IPS DF 4.7 (cell line): ENCODE results near the gene EXD2.
A peak's percentile ranks its signal among the peaks of the same experiment; 100 is the strongest.
"Not testable (repeated sequence)": the region's sequence is repeated elsewhere in the genome, so short reads cannot be mapped to it uniquely, and the experiment has no call there.

Experiments
- DNase-seq: peaks from one replicate; pipeline ENCODE4 v3.0.0-alpha.2; 2013; ENCODE audit warnings: low spot score; ENCODE audit errors: extremely low read depth

EXD2 gene, protein sequence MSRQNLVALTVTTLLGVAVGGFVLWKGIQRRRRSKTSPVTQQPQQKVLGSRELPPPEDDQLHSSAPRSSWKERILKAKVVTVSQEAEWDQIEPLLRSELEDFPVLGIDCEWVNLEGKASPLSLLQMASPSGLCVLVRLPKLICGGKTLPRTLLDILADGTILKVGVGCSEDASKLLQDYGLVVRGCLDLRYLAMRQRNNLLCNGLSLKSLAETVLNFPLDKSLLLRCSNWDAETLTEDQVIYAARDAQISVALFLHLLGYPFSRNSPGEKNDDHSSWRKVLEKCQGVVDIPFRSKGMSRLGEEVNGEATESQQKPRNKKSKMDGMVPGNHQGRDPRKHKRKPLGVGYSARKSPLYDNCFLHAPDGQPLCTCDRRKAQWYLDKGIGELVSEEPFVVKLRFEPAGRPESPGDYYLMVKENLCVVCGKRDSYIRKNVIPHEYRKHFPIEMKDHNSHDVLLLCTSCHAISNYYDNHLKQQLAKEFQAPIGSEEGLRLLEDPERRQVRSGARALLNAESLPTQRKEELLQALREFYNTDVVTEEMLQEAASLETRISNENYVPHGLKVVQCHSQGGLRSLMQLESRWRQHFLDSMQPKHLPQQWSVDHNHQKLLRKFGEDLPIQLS

DNA sequence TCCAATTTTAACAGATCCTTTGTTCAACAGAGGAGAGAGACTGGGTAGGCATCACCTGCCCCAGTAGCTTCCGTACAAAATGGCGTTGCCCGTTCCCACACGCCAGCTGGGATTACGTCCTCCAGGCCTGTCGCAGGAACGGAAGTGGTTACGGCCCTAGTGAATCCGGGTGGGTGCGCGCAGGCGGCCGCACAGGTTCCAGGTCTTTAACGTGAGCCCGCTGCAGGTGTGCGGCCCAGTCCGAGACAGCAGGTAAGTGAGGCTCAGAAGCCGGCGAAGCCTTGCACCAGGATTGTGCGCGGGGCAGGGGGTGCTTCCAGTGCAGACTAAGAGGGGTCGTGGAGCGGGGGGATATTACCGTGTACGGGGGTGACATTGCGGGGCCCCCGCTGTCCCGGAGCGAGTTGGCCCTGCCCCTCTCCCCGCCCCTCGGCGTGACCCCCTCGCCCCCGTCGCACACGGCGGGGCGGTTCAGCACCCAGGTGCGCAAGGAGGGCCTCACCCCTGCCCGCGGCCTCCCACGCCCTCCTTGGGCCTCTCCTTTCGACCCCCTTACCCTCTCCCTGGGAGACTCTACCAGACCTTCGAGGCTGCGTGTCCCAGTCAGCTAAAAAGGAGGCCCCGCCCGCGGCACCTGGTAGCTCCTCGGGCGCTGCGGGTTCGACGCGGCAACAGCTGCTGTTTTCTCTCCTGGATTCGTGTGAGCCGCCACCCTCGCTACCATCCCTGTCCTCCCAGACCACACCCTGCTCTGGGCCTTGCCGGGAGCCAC, at the start of gene EXD2:
Gene EXD2 (plus strand): TSS at position 159 of the 772 bp plus-strand sequence. CDS start 17,973 bp downstream, outside the sequence.
- peak; percentile 86 for DNase-seq

DNA sequence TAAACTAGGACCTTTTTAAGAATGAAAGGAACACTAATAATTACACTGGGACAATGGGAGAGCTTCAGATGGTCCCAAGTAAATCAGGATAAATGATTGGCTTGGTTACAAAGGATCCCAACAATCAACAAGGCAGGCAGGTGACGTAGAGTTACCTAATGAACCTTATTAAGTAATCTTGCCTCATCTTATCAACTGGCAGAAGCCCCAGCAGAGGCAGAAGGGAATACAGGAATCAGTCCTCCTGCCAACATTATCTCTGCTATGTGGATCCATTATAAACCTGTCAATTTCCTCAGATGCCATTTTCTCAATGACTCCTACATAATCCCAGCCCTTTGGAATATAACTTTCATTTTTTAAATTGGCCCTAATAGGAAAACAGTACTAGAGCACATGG, 49.7 kb upstream of the EXD2 start:
- no peak for DNase-seq

DNA sequence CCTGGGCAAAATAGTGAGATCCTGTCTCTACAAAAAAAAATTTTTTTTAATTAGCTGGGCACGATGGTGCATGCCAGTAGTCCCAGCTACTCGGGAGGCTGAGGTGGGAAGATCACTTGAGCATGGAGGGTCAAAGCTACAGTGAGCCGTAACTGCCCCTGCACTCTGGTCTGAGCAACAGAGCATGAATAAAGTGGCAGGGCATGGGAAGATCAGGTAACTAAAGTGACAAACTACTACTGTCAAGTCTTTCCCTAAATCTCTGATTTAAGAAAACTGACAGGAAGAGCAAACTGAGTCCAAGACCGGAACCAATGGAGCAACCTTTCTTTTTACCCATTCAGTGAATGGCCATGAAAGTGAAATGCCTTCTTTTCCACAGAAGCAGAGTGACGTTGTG, 49.2 kb upstream of the EXD2 start:
- no peak for DNase-seq

DNA sequence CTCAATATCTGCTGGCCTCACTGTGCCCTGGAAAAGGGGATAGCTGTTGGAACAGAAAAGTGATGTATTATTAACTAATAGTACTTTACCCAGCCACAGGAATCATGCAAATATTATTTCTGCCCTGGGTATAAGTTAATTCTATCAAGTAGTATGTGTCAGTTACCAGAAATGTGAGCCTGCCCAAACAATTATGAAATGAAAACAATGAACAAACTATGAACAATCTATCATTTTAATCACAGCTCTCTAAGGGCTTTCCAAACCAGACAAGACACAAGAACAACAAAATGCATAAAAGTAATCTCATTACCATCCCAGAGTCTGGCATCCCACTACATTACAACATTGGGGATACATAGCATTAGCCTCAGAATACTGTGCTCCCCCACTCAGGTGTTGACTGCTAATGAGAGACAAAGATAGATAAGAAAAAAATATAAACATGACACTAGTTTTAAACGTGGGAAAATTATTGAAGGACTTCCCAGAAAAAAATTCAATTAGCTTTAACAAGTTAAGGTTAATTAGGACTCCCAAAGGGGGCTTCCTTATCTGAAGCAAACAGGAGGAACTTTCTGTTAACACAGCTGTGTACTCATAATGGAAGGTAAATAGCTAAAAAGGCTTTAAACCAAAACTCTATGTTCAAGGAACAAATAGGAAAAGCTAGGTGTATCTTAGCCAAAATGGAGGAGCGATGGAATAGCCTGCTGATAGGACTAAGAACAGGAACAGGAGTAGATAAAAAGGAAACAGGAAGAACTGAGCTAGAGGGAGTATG, 41.6 kb upstream of the EXD2 start:
- no peak for DNase-seq

DNA sequence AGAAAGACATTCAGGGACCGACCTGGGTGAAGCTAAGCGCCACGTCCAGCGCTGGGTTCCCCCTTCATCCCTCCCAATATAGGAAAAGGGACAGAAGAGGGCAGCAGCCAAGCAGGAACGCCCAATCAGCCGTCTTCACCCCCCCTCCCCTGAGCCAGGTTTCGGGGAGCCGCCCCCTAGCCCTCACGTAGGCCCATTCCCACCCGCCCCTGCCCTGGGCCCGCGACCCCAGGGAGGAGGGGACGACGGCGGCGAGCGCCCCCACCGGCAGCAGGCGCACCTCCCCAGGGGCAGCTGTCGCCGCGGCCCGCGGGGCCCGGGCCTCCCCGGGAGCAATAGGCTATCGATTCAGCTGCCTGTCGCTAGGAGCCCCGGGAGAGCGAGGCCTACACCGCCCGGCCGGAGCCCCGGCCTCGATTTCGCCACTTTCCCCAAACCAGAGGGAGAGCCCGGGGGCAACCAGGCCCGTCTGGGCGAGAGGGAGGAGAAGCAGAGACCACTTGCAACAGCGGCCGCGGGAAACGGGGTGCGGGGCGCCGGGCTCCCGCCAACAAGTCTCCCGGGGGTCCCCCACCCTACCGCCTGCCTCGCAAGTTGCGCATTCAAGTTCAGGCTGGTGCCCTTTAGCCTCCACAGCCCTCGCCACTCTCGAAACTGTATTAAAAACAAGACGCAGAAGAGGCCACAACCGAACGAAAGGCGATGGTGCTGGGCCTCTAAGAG, 39.7 kb upstream of the EXD2 start:
- DNase-seq, result no peak

DNA sequence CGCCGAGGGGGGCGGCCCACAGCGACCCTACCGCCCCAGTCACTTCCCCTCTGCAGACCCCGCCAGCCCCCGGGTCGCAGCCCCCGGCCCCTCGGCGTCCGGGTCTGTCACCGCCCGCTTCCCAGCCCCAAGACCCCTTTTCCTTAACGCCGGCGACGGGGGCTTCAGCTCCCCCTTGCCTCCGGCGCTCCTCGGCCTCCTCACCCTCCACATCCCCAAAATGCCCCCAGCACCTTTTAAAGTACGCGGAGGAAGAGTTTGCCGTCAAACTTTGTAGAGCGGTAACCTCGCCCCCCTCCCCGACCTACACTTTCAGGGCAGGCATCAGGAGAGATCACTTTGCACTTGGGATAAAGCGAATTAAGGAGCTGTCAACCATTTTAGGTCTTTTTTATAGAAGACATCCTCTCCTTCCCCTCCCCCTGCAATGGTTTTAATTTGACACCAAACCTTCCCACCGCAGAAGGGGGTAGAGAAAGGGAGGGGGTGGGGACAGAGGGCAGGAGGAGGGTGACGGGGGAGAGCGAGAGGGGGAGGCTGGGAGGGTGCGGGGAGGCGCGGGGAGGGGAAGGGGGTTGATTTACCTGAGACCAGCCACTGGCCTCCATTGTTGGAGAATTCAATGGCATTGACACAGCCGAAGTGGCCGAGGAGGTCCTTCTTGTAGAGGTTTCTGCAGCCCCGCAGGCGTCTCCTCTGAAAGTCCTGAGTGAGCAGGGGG, 39.0 kb upstream of the EXD2 start:
- DNase-seq, result no peak

DNA sequence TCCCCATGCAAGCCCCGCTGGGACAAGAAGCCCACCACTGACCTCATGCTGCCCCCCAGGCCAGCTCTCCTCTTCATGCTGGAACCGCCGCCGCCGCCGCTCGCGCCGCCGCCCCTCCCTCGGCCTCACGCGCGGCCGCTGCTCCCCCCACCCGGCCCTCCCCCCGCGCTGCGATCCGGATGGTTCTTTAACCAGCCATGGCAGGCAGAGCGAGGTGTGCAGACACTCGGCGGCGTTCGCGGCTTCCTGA, 38.5 kb upstream of the EXD2 start, which contains the start of gene DCAF5:
Gene DCAF5 (minus strand): TSS at position 218 of the 250 bp plus-strand sequence. CDS start 141 bp downstream, at position 77.
- no peak for DNase-seq

DNA sequence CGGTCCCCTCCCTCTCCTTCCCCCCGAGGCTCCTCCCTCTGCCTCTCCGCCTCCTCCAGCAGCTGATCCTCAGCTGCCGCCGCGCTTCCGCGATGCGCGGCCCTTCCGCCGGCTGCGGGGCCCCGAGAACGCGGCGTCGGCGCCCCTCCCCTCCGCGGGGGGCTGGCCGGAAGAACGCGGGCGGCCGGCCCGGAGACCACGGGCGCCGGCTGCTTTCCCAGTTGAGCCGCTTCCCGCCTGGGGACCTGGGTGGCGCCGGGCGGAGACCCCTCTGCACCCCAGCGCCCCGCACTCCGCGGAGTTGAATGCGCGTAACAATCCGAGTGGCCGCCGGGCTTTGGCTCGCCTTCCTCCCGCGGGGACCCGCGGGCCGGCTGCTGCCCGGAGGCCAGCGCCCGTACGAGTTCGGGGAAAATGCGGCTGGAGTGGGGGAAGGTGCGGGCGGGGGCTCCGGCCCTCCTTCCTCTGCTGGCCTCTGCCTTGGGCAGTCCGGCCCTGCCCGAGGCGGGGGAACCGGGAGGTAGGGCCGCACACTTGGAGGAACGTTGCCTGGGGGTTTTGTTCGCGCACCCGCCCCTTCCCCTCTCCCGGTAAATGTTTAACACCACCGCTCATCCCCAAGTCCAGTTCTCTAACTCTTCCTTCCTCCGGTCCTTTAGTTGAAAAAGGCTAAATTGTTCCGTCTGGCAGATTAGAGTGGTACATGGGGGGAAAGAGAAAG, 38.0 kb upstream of the EXD2 start:
- no peak for DNase-seq

DNA sequence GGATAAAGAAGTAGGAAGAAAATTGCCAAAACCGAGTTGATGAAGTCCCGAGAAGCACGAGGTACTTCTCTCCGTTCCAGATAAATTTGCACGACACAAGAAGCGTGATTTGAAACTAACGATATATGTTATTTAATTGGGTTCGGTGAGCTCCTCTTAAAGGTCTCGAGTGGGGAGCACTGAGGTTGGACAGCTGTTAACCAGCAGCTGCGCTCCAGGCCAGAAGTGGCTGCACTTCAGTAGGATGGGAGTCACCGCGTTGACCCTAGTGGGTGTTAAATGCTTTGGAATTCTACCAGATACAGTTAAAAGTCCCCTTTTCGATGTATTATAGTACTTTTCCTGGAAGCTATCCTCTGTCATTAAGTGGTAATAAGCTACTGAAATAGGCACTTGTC, 37.4 kb upstream of the EXD2 start:
- no peak for DNase-seq

DNA sequence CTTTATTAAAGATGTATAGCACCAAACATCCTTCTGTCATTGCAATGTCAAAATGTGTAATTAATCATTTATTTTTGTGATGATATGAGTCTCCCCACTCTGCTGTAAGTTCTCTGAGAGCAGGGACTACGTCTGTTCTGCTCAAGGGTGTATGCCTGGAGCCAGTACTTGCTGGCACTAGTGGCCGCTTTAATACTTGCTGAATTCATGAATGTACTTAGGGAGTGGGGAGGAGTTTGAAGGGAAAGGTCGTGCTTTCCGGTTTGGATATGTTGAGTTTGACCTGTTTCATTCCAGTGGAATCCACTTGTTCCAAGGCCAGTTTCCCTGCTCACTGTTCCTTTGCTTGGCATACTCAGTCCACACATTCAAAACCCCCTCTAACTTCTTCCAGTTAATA, 36.5 kb upstream of the EXD2 start:
- DNase-seq, result no peak

DNA sequence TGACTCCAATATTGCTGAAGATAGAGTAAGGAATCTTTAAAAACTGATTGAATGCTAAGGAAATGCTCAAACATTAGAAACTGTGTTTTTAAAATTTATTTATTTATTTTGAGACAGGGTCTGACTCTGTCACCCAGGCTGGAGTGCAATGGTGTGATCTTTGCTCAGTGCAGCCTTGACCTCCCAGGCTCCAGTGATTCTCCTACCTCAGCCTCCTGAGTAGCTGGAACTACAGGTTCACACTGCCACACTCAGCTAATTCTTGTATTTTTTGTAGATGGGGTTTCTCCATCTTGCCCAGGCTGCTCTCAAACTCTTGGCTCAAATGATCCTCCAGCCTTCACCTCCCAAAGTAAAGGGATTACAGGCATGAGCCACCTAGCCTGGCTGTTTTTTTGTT, 35.1 kb upstream of the EXD2 start:
- DNase-seq, result no peak

DNA sequence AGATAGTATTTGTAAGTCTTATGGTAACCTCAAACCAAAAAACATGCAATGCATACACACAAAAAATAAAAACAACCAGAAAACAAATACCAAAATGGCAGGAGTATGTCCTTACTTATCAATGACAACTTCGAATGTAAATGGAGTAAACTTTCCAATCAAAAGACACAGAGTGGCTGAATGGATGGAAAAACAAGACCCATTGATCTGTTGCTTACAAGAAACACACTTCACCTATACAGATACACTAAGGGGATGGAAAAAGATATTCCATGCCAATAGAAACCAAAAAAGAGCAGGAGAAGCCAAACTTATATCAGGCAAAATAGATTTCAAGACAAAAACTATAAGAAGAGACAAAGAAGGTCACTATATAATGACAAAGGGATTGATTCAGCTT, 29.7 kb upstream of the EXD2 start:
- DNase-seq, result no peak

DNA sequence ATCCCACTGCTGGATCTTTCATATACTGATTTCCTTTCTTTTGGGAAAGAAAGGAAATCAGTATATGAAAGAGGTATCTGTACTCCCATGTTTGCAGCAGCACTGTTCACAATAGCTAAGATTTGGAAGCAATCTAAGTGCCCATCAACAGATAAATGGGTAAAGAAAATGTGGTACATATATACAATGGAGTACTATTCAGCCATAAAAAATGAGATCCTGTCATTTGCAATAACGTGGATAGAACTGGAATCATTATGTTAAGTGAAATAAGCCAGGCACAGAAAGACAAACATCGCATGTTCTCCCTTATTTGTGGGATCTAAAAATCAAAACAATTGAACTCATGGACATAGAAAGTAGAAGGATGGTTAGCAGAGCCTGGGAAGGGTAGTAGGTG, 25.5 kb upstream of the EXD2 start:
- DNase-seq, result not testable (repeated sequence)

DNA sequence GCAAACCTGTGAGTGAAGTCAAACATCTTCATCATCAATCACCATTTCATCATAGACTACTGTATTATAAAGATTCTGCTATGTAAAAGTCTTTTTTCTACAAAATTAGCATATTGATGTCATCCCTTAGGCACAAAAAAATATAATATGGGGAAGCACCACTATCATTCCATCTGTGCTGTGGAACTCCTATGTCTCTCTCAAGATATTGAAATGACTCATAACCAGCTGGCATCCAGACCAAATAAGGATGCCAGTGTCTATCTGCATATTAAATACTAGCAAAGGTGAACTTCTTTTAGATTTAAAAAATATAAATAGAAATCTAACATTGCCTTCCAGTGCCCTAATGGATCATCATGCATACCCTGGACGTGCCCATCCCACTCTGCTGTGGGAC, 20.5 kb upstream of the EXD2 start:
- no peak for DNase-seq

DNA sequence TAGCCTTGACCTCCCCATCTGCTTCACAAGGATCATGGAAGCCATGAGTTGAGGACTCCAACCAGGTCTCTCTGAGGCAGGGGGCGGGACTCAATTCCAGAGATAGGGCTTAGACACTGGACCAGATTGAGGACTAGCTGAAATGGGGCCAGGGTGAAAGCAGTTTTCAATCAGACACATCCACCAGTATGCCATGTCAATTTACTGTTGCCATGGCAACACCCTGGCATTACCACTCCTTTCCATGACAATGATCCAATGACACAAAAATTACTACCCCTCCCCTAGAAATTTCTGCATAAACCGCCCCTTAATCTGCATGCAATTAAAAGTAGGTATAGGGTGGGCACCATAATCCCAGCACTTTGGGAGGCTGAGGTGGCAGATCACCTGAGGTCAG, 19.7 kb upstream of the EXD2 start:
- DNase-seq, result no peak

DNA sequence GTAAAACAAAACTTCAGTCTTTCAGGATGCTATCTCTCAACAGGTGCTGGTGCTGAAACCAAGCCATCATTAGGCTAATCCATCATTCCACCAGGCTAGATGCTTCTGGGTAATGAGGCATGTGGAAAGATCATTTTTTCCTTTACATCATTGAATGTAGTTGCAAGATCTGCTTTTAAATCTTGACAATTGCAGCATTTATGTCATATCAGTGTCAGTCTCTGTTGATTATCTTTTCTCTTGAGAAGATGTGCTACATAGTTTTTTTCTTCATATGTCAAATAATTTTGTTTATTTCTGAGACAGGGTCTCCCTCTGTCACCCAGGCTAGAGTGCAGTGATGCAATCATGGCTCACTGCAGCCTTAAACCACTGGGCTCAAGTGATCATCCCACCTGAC, 16.2 kb upstream of the EXD2 start:
- DNase-seq, result no peak

DNA sequence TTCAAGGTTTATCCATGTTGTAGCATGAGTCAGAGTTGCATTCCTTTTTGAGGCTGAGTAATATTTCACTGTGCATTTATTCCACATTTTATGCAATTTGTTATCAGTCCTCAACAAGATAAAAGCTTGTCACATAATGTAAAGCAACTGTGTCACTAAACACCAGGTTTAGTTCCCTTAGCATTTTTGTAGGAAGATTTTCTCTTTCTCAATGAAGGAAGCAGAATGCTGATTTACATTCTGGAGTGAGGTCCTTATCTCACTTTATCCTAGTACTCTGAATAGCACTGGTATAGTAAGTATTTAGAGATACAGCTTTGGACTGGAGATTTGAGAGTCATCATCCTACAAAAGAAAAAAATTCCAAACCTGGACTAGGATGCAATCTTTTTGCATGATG, 9.8 kb upstream of the EXD2 start:
- DNase-seq, result no peak

DNA sequence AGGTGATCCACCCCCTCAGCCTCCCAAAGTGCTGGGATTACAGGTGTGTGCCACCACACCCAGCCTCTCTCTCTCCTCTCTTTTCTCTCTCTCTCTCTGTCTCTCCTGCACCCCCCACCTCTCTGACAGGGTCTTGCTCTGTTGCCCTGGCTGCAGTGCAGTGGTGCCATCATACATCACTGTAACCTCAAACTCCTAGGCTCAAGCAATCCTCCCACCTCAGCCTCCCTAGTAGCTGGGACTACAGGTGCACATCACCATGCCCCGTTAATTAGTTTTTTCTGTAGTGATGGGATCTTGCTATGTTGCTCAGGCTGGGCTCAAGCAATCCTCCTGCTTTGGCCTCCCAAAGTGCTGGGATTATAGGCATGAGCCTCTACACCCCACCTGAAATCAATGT, 8.7 kb upstream of the EXD2 start:
- DNase-seq, result not testable (repeated sequence)

DNA sequence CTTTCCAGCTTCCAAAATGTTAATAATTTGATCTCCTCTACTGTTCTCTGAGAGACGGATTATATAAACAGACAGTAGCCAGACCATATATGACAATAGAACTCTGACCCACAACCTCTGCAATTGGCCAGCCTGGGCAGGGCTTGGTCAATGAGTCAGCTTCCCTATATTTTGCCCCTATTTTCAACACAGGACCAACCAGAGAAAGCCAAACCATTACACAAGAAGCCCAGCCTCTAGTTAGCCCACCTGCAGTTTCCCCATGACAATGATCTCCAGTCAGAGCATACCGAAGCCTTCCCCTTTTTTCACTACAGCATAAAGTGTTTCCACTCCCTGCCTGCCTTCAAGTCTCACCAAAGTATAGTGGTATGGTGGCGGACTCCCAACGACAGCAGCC, 7.6 kb upstream of the EXD2 start:
- DNase-seq, result peak; percentile 85

DNA sequence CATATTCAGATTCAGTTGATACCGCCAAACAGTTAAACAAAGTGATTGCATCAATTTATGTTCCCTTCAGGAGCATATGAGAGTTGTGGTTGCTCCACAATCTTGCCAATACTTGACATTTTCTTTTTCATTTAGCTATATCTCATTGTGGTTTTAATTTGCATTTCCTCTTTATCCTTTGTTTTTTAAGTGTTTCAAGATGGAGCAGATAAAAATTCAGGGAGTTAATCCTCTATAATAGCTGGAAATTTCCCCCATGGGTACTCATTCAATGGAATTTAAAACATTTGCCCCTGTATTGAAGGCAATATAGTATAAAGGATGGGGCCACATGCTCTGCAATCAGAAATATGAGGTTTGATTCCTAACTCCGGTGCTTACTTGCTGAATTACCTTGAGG, 1.1 kb upstream of the EXD2 start:
- DNase-seq, result no peak
